Heart right ventricle (tissue), 16 donors: Measurements from ENCODE around the gene XPNPEP3. TPM values are rescaled to one million over a fixed set of nuclear protein-coding genes. Genes with fewer than 3 reads are reported as not detected.

Source experiments
- ATAC-seq, 8 donors: fragments of 200-7000 bp; cut with Tn5 transposase; one replicate each; pipeline ENCODE4 v1.9.1; 2020; ENCODE audit warnings: mild to moderate bottlenecking in 8 of 8, moderate library complexity in 8 of 8, moderate number of reproducible peaks in 1 of 8
- DNase-seq, 2 donors: peaks; one replicate each; pipeline ENCODE4 v3.0.0-alpha.2; 2020
- H3K27ac ChIP-seq, 10 donors: fragments of 200-600 bp; sonication (generic) in 2 of 10; one replicate each; pipeline versions ENCODE4 v1.5.0 to v1.8.0; 2020 to 2022; ENCODE audit warnings: mild to moderate bottlenecking in 3 of 10
- H3K27me3 ChIP-seq, 7 donors: fragments of 200-600 bp; one replicate each; pipeline ENCODE4 v1.8.0; 2021 to 2022; ENCODE audit warnings: mild to moderate bottlenecking in 2 of 7
- H3K36me3 ChIP-seq, 9 donors: fragments of 200-600 bp; sonication (generic) in 1 of 9; one replicate each; pipeline versions ENCODE4 v1.5.0 to v1.8.0; 2020 to 2022; ENCODE audit warnings: mild to moderate bottlenecking in 2 of 9
- H3K4me1 ChIP-seq, 9 donors: fragments of 200-600 bp; sonication (generic) in 1 of 9; one replicate each; pipeline versions ENCODE4 v1.5.0 to v1.8.0; 2020 to 2022; ENCODE audit warnings: mild to moderate bottlenecking in 4 of 9
- H3K4me3 ChIP-seq, 10 donors: fragments of 200-600 bp; sonication (generic) in 2 of 10; one replicate each; pipeline versions ENCODE4 v1.5.0 to v1.8.0; 2020 to 2022; ENCODE audit warnings: mild to moderate bottlenecking in 7 of 10, moderate library complexity in 2 of 10
- H3K9me3 ChIP-seq, 11 donors: fragments of 200-600 bp in 10 of 11; sonication (generic) in 2 of 11; one replicate each; pipeline versions ENCODE4 v1.5.0 to v1.8.0; 2013 to 2022; ENCODE audit warnings: mild to moderate bottlenecking in 2 of 11, control low read depth in 1 of 11, moderate library complexity in 1 of 11
- WGBS, 2 donors: extraction: QIAGEN DNeasy Blood & Tissue Kit; methylation state at CpG; one replicate each; pipeline ENCODE4 v1.1.7; 2013; ENCODE audit warnings: inconsistent platforms in 1 of 2; 5-methylcytosine and 5-hydroxymethylcytosine counted together
- intact Hi-C, 10 donors: fragments of 100-400 bp; cut with DNase I; formaldehyde crosslinking; loops; one replicate each; pipeline versions ENCODE4 v1.11.1 to v1.14.2; 2022
- polyA plus RNA-seq, 2 donors: library from polyadenylated mRNA; stranded (reverse); fragments of 200-250 nt; gene quantifications; one replicate each; pipeline ENCODE4 v1.2.3, GENCODE V29; 2013
- total RNA-seq, 10 donors: library from RNA; stranded (reverse); fragmentation: NEBNext Ultra II Directional in 3 of 10; extraction: Animal tissue kit (Norgen Biotek cat#: 25700) in 3 of 10; gene quantifications; one replicate each; pipeline versions ENCODE4 v1.2.1 to v1.2.4, GENCODE V29; 2021 to 2023
- TF ChIP-seq, protein P1 (sequence below), 9 donors: fragments of 200-600 bp; sonication (generic) in 2 of 9; IDR thresholded peaks; one replicate each; pipeline versions ENCODE4 v1.5.0 to v1.8.0; 2021 to 2022; ENCODE audit warnings: antibody characterized with exemption in 9 of 9, mild to moderate bottlenecking in 5 of 9, moderate library complexity in 1 of 9
- donor health status: Arrhythmogenic right ventricular cardiomyopathy.
- donor health status: ischemic (EF 13 %, LVEDD 7.1; RV severe dilation, severe dysfunction).
- donor health status: healthy with polysubstance abuse.
- donor health status: DM: no; HTN: yes; CAD: no.
- donor health status: DM: no; HTN: no; CAD: no.
- donor health status: ischemic (EF 25% LVEDD 6.9; RV normal size, moderate dysfunction).
- donor health status: ischemic (EF 25% LVEDD 5.7; RV mildly dilated, moderate dysfunction).
- donor health status: healthy.
- donor health status: DM: yes; HTN: yes; CAD: no.
- donor health status: Ischemic cardiomyopathy.
- donor health status: ischemic (EF 35%, LVEDD 5.7; RV mildly dilated, moderate dysfunction).
- donor health status: nonischemic (EF 11% LVEDD 7.7; RV severe dilation, severe dysfunction).
- donor health status: DM: yes; HTN: yes; CAD: no.
- donor health status: PGD.
- donor health status: ischemic (EF 29% LVEDD 5.4; RV normal size, mild dysfunction).
- donor health status: nonischemic (EF 23%, LVEDD 6.1; RV moderate dilation, normal function).

XPNPEP3 gene
- total and polyA plus RNA-seq, 12 donors: 3.7 to 31.7 (median 24.8) TPM

DNA sequence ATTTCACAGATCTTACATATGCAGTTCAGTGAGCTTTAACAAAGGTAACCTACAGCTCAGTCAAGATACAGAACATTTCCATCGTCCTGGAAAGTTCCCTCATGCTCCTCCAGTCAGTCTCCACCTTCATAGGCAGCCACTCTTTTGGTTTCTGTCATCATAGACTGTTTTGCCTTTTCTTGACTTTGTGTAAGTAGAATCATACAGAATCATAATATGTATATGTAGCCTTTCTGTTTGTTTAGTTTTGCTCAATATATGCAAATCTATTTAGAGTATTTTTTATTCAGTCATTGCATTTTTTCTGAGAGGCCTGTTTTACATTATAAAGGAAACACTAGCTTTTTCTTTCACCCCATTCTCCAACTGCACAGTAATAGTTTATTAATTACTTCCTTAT lies 20.0 kb downstream of the XPNPEP3 start:
- H3K4me1 ChIP-seq: no peaks in the 10 kb centered on the region
- no peak overlapping the region for H3K27ac ChIP-seq
- no peak for DNase-seq
- H3K4me3 ChIP-seq: no peak overlapping the region
- ATAC-seq: no peak
- H3K27me3 ChIP-seq: no peaks in the 10 kb centered on the region
- intact Hi-C loops: no loop called here
- H3K9me3 ChIP-seq: no peaks in the 10 kb centered on the region
- WGBS, 2 donors: 64 to 67% methylated on average over 1 of the region's 1 CpG
- TF ChIP-seq, protein P1, sequence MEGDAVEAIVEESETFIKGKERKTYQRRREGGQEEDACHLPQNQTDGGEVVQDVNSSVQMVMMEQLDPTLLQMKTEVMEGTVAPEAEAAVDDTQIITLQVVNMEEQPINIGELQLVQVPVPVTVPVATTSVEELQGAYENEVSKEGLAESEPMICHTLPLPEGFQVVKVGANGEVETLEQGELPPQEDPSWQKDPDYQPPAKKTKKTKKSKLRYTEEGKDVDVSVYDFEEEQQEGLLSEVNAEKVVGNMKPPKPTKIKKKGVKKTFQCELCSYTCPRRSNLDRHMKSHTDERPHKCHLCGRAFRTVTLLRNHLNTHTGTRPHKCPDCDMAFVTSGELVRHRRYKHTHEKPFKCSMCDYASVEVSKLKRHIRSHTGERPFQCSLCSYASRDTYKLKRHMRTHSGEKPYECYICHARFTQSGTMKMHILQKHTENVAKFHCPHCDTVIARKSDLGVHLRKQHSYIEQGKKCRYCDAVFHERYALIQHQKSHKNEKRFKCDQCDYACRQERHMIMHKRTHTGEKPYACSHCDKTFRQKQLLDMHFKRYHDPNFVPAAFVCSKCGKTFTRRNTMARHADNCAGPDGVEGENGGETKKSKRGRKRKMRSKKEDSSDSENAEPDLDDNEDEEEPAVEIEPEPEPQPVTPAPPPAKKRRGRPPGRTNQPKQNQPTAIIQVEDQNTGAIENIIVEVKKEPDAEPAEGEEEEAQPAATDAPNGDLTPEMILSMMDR (IDR thresholded peaks at IDR 0.05): no peak
- peaks cover 0 to 92% (median 18%) of the 10 kb centered on the region in 9 donors for H3K36me3 ChIP-seq

DNA sequence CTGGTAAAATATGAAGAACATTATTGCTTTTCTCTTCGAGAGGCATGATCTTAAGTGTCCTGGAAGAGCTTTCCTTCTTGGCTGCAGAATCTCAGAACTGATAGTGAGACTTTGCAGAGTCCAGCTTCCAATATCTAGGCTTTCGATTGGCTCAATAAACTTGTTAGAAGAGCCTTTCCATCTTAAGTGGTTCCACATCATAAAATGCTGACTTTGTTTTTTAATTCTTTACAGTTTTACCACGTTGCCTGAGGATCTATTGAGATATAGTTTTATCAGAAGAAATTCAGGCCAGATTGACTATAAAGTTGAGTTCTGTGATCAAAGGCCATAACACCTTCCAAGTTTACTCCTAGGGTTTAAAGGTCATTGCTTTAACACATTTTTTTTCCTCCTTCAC lies 20.5 kb downstream of the XPNPEP3 start:
- no peaks in the 10 kb centered on the region for H3K4me1 ChIP-seq
- no peaks in the 10 kb centered on the region for H3K9me3 ChIP-seq
- TF ChIP-seq, protein P1 (IDR thresholded peaks at IDR 0.05): no peak
- H3K36me3 ChIP-seq: peaks cover 0 to 92% (median 24%) of the 10 kb centered on the region in 9 donors
- ATAC-seq (no peak), DNase-seq (no peak)
- H3K4me3 ChIP-seq: no peak overlapping the region
- no peaks in the 10 kb centered on the region for H3K27me3 ChIP-seq
- 80 to 86% methylated on average over 3 of the region's 3 CpGs for WGBS, 2 donors
- no peak overlapping the region for H3K27ac ChIP-seq
- intact Hi-C loops: no loop called here

DNA sequence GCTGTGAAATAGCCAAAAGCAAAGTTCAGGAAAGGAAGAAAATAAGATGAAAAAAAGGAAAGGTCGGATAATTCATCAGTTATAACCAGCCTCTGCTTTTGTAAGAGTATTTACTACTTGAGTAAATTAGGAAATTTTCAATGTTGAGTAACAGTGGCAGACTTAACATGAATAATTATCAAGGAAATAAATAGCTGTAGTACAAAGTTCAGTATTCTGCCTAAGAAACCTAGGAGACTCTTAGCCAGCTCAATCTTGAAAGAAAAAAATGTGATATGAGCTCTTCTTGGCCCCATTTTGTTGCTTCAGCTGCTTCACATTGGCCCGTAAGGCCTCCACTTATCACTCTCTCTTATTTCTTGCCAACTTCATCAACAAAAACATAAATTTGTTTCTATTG lies 22.0 kb downstream of the XPNPEP3 start:
- 86 to 88% methylated on average over 2 of the region's 2 CpGs for WGBS, 2 donors
- no peaks in the 10 kb centered on the region for H3K4me1 ChIP-seq
- no peaks in the 10 kb centered on the region for H3K9me3 ChIP-seq
- intact Hi-C loops: no loop called here
- H3K36me3 ChIP-seq: peaks cover 0 to 93% (median 30%) of the 10 kb centered on the region in 9 donors
- no peak for ATAC-seq
- DNase-seq: no peak
- H3K4me3 ChIP-seq: no peak overlapping the region
- no peaks in the 10 kb centered on the region for H3K27me3 ChIP-seq
- H3K27ac ChIP-seq: no peak overlapping the region
- TF ChIP-seq, protein P1 (IDR thresholded peaks at IDR 0.05): no peak

DNA sequence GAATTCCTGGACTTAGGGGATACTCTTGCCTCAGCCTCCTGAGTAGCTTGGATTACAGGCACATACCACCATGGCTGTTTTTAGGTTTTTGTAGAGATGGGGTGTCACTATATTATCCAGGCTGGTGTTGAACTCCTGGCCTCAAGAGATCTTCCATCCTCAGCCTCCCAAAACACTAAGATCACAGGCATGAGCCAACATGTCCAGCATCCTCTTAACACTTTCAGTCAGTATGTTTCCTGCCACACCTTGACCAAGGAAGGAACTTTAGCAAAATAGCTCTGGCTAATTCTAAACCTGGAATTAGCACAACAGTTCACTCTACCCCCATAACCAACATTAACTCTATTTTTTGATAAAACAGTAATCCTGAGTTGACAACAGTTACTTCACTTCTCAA lies 32.2 kb downstream of the XPNPEP3 start:
- intact Hi-C loops: no loop called here
- Histone ChIP-seq H3K9me3 (no peaks in the 10 kb centered on the region), H3K36me3 (peaks cover 0 to 98% (median 43%) of the 10 kb centered on the region in 9 donors), H3K27ac (no peak overlapping the region), H3K4me1 (peaks cover 0 to 6% (median 0%) of the 10 kb centered on the region in 9 donors), H3K27me3 (no peaks in the 10 kb centered on the region), H3K4me3 (no peak overlapping the region)
- TF ChIP-seq, protein P1 (IDR thresholded peaks at IDR 0.05): no peak
- DNase-seq (no peak), ATAC-seq (no peak)
